GM10847 (cell line): ENCODE measurements around the gene FLAD1.

Experiments used
- POLR2A ChIP-seq: IDR thresholded peaks from 2 replicates; pipeline ENCODE4 v1.6.1; 2011; ENCODE audit not compliant: insufficient read length; ENCODE audit errors: extremely low read depth

FLAD1 gene

DNA sequence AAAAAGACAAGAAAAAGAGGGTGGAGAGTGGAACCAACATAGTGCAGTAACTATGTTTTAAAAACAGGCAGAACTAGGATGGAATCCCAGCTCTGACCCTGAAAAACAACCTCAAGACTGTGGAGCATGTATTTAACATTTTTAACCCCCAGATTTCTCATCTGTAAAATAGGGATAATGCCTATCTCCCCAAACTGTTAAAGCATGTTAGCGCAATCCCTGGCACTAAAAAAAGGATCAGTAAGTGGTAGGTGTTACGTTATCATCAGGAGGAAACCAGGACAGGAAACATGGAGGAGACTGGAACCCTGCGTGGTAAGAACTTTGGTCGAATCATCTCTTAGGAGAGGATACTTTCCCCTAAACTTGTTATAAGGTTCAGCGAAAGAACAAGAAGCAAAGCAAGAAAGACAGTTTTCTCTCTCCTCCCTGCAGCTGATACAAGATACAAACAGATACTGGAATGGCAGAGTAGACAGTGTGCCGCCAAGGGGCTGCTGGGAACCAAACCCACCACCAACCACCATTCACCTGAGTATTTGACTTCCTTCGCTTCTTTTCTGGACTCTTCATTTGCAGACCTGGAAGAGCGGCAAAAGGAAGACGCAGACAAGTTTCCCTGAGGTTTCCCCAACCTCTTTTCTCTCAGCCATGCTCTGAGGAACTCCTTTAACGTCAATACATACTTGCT is 22.6 kb upstream of the FLAD1 start:
- no peak for TF ChIP-seq POLR2A

DNA sequence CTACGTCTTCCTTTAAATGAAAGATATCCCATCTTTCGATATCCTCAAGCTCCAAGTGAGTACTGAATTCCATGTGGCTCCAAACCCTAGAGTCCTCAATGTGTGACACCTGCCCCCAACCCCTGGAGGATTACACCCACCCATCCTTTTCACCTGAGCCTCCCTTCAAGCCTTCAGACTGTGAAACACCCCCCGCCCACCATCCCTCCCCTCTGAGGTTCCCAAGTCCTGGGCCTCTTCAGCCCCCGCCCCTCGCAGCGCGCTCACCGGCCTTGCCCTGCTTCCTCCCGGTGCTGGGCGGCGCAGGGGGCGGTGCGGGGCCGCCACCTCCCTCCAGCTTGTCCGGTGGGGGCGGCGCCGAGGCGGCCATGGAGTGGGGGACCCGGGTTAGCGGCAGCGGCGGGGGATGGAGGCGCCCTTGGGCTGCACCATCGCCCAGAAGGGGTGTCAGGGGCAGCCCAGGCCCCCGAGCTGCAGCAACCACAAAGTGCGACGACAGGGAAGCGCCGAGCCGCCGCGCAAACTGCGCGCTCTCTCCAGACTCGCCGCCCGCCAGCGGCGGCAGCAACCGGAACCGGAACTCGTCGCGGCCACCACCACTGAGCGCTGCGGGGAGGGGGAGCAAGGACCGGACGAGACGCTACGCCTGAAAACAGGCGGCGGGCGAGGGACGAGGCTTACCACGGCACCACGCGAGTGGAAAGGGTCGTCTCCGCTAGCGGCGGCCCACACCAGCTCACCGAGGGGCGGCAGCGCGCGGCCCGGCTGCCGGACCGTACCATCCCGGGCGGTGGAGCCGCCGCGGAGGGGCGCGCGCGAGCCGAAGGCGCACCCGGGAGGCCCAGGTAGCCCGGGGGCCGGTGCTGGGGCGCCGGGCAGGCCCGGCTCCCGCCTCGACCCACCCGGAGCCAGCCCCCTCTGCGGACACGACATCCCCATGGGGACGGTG is 21.7 kb upstream of the FLAD1 start, which contains the start of gene PYGO2:
Gene PYGO2 (minus strand): TSS at position 576 of the 949 bp plus-strand sequence. CDS start 206 bp downstream, at position 370.
- peak; percentile 88 for TF ChIP-seq POLR2A

DNA sequence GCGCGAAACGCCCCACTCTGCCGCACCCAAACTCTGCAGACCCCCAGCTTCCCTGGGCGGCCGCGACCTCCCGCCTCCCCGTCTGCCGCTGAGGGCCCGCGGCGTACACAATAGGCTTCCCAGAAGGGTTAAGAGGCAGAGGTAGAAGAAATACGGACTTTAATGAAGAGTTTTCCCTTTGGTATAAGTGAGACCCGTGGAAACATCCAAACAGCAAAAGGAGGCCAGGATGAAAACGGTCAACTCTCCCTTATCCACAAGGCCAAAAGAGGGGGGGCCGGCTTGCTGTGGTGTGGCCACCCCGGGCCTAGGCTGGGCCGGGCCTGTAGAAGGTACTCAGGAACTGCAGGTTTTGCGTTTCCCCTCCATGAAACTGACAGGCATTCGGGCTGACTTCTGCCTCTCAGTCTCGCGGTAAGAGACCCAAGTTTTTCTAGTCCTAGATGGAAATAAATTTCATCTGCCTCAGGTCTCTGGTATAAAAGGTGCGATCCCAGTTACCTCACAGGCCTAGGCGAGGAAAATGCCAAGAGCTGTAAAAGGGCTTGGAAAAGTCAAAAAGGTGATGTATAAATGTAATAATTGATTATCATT is 20.9 kb upstream of the FLAD1 start:
- TF ChIP-seq POLR2A = no peak

GRCh38 chr1:154962795-154963330 is 20.3 kb upstream of the FLAD1 start:
- no peak for TF ChIP-seq POLR2A

- TF ChIP-seq POLR2A = no peak
These were observed 19.5 kb upstream of the FLAD1 start for GRCh38 chr1:154963643-154964042.

DNA sequence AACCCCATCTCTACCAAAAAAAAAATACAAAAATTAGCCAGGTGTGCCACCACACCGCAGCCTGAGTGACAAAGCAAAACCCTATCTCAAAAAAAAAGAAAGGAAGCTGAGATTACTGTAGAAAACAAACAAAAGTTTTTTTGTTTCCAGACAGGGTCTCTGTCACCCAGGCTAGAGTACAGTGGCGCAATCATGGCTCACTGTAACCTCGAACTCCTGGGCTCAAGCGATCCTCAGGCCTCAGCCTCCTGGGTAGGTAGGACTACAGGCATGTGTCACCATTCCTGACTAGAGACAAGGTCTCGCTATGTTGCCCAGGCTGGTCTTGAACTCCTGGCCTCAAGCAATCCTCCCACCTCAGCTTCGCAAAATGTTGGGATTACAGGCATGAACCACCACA is 18.8 kb upstream of the FLAD1 start:
- no peak for TF ChIP-seq POLR2A

- TF ChIP-seq POLR2A = no peak
These were observed 17.0 kb upstream of the FLAD1 start for GRCh38 chr1:154966111-154966510.

DNA sequence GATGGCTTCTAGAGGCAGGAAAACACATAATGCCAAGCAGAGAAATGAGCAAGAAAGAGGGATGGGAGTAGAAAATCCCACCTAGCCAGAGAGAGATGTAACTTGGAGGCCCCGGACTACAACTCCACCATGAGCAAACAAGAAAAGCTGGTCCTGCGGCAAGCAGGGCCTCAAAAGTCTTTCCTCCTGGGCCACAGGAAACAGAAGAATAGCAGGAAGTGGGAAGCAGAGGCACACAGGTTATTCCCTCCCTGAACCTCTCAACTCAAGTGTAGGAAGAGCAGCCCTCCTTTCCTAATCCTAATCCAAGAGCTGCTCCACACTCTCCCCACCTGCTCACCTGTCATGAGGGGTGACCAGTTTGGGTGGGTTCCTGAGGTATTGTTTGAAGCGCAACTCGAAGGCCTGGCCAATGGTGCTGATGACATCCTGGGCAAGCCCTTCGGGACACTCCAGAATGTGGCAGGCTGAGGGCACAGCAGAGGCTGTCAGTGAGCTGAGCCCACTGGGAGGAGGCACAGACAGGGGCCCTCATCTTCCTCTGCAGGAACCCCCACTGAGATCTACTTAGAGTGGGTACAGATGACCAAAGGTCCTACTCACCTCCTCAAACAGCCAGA is 15.7 kb upstream of the FLAD1 start:
- TF ChIP-seq POLR2A = no peak

- TF ChIP-seq POLR2A = no peak
These were observed 14.4 kb upstream of the FLAD1 start for GRCh38 chr1:154968731-154969130.

DNA sequence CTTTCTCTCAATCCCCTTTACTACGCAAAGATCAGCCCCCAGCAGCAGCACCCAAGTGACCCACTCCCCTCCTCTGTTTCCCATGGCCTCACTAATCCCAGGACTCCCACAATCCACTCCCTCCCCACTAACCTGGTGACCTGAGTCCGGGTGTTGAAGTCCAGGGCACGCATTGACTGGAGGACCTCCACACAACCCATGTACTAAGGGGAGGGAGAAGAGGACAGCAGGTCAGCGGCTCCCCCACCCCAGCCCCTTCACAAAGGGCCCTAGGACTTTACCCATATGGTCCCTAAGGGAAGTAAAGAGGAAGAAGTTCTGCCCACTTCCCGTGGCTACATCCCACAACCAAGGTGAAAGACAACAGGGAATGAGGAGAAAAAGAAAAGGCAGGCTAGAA is 13.9 kb upstream of the FLAD1 start:
- no peak for TF ChIP-seq POLR2A

GRCh38 chr1:154969860-154970452 is 13.2 kb upstream of the FLAD1 start:
- TF ChIP-seq POLR2A = no peak

DNA sequence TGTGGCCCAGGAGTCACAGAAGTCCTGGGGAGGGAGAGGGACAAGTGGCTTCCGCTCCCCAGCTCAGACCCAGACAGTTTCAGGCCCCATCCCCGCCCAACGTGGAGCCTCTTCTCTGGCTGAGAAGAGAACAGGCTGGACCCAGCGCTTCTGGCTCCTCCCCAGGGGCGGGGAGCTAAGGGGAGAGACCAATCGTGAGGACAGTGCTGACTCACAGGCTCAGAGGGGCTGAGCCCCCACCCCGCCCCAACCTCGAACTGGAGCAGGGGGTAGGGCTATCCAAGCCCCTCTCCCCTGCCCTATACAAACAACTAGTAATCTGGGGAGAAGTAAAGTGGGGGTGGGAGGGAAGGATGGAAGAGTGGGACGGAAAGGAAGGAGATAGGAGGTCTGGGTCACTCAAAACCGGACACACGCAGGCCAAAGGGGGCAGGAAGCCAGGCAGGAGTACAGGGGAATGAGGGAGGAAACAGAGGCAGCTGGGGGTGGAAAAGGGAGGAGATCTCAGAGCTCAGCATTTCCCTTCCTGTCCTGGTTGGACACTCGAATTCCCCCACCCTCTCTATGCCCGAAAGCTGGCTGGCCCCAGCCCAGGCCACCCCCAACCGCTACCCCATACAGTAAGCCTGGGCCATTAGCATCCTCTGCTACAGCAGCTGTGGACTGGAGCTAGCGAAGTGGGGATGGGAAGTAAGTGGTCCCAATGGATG is 12.4 kb upstream of the FLAD1 start, which contains the start of gene SHC1:
Gene SHC1 (minus strand): TSS at position 117 of the 710 bp plus-strand sequence. CDS start 221 bp downstream, outside the sequence.
- TF ChIP-seq POLR2A = peak; percentile 35

GRCh38 chr1:154971341-154971998 is 11.7 kb upstream of the FLAD1 start:
- TF ChIP-seq POLR2A = no peak

DNA sequence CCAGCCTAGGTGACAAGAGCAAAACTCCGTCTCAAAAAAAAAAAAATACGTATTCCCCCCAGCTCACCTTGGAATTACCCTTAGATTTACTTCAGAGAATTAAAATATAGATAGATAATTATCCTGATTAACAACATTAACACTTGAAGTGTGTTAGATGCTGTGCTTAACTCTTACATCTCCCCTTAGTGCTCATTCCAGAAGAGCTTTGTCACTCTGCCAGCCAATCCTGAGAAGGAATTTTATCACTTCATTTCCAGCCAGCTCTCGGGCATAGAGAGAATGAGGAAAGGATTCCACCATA is 11.0 kb upstream of the FLAD1 start:
- no peak for TF ChIP-seq POLR2A
